Measurements from ENCODE around the gene SLC26A6.
A peak's percentile ranks its signal among the peaks of the same experiment; 100 is the strongest.

Gene SLC26A6, protein sequence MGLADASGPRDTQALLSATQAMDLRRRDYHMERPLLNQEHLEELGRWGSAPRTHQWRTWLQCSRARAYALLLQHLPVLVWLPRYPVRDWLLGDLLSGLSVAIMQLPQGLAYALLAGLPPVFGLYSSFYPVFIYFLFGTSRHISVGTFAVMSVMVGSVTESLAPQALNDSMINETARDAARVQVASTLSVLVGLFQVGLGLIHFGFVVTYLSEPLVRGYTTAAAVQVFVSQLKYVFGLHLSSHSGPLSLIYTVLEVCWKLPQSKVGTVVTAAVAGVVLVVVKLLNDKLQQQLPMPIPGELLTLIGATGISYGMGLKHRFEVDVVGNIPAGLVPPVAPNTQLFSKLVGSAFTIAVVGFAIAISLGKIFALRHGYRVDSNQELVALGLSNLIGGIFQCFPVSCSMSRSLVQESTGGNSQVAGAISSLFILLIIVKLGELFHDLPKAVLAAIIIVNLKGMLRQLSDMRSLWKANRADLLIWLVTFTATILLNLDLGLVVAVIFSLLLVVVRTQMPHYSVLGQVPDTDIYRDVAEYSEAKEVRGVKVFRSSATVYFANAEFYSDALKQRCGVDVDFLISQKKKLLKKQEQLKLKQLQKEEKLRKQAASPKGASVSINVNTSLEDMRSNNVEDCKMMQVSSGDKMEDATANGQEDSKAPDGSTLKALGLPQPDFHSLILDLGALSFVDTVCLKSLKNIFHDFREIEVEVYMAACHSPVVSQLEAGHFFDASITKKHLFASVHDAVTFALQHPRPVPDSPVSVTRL

DNA sequence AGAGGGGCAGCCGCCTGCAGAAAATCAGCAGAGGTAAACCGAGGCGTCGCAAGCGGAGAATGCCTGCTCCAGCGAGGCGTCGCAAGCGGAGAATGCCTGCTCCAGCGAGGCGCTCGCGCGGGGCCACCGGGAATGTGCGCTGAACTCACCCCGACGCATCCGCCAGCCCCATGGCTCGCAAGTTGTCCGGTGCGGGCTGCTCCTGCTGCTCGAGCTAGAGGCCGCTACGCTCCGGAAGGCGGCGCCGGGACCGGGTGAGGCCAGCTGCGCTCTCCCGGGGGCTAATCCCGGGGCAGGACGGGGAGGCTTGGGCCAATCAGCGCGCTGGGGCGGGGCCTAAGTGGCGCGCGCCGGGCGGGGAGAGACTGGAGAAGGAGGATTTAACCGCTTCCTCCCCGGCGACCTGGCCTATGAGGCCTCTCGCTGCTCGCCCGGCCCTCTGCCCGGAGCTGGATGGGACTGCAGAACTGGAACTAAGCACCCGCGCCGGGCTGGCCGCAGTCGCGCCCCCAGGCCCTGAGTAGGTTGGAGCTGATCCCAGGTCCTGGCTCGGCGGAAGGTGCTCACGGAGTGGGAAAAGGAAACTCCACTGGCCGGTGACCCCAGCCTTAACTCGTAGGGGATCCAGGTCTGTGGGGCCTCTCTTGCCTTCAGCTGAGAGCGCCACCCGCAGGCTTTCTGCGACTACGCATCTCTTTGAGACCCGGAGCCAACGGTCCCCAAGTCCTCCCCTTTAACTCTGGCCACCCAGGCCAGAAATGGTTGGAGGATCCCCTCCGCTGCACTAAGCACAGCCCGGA lies at the start of gene SLC26A6:
Gene SLC26A6 (minus strand): TSS at position 240 of the 800 bp plus-strand sequence. CDS start 68 bp downstream, at position 172.
- H3K27ac ChIP-seq, result peak within 1 kb of the TSS; percentile 37
- peak; percentile 70 for DNase-seq (ENCODE audit: low read depth, low spot score)

DNA sequence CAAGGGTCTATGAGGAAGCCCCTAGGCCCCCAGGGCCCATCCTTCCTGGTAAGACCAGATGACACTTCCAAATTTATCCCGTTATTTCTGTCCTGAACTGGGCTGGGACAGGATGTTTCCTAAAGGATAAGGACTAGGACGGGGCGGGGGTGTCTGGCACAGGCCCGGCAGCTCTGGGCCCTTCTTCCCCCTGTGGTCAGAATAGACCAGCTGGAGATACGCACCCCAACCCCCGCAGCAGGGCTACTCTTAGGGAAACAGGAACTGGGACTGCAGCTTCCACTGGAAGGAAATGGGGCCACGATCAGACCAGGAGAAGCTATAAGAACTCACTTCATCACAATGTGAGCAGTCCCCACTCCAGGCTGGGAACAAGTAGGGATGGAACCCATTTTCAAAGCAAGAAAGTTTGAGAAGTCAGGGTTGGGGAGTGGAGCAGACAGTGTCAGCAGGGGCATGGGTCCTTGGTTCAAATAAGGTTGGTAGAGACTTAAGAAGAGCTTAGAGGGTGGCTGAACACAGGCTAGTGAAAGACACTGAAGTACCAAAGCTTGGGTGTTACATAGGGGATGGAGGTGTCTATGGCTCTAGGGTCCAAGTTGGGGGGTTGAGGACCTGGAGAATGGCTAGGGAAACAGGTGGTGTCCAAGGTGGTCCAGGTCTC lies 49.4 kb upstream of the SLC26A6 start:
- no peak for DNase-seq (ENCODE audit: low read depth, low spot score)
- H3K27ac ChIP-seq, result no peak overlapping the region

DNA sequence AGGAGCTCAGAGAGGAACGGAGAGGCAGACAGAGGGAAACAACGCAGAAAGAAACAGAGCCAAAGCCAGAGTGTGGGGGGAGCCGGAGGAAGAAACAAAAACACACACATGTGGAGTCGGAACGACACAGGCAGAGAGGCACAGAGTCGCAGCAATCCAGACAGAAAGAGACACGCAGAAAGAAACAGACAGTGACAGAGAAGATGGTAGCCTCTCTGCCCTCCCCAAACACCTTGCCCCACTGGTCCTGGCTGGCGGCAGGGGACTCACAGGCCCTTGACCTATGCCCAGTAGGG lies 48.7 kb upstream of the SLC26A6 start:
- no peak overlapping the region for H3K27ac ChIP-seq
- no peak for DNase-seq (ENCODE audit: low read depth, low spot score)

DNA sequence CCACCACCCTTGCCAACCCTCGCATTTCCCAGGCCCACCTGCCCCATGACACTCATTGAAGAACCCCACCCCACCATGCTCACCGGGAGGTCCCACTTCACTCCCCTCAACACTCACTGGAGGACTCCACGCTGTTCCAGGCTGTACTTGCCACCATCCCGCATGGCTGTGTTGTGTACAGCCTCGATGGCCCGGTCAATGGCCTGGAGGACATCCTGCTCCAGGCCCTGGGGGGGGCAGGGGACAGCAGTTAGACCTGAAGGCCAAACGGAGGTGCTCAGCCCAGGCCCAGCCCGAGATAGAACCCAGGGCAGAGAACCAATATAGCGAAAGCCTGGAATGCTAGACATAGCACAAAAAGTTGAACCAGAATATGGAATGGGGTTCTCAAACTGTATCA lies 47.5 kb upstream of the SLC26A6 start:
- no peak for DNase-seq (ENCODE audit: low read depth, low spot score)
- no peak overlapping the region for H3K27ac ChIP-seq

DNA sequence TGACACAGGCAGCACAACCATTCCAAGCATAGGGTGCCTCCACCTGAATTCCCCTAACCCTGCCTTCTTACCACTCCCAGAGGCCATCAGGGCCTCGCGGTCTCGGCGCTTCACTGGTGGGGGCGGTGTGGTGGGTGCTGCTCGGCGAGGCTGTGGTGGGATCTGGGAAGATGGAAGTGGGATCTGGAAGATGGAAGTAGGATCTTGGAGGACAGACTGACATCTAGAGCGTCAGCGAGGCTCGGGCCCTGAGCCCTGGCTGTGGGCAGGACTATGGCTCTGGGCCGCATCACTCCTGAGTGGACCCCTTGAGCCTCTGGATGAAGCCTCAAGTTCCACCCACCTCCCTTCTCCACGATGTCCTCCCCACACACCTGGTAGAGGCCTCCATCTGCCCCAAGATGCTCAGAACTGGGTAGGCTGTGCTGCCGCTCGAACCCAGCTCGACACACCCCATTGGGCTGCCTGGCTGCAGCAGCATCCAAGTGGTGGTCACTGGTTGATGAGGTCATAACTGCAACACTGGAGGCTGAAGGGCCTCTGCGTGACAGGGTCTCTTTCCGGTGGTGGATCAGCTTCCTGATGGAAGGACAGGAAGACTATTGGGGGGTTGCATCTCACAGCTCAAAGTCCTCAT lies 46.8 kb upstream of the SLC26A6 start:
- DNase-seq (ENCODE audit: low read depth, low spot score), result no peak
- no peak overlapping the region for H3K27ac ChIP-seq

DNA sequence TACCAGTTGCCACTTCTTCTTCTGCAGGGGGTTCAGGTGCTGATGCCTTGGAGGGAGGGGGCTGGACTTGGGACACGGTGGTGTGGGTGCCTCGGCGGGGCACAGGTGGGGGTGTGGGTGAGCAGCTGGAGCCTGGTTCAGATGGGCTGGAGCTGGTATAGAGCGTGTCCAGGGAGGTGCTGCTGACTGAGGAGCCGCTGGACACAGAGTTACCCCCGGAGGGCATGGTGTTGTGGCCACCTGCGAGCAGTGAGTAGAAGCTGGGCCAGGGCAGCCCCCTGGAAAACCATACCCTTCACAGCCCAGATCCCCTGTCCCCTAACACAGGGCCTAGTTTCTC lies 46.2 kb upstream of the SLC26A6 start:
- DNase-seq (ENCODE audit: low read depth, low spot score), result no peak
- no peak overlapping the region for H3K27ac ChIP-seq

DNA sequence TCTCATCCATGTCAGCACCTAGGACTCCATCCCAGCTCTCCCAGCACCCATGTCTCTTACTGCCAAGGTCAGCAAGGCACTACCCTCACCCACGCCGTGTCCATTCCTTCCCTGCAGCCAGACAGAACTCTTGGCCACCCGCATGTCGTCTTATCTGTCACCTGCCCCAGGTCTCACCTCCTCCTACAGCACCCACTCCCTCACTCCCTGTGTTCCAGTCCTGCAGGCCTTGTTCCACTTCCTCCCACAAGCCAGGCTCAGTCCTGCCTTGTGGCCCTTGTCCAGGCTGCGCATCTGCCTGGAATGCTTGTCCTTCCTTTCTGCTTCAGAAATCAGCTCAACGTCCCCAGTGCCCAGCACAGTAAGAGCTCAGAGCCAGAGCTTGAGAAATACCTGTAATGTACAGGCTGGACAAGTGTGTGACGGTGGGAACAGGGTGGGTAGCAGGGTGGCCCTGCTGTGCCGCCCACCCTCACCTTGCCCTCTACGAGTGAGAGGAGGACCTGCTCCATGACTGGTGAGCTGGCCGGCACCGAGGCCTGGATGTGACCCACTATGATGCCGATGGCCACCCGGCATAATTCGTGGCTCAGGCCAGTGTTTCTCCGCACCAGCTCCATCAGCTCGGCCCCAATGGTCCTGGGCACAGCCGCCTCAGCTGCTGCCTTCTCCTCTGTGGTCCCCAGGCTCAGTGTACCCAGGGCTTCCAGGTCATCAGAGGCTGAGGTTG lies 45.7 kb upstream of the SLC26A6 start:
- no peak for DNase-seq (ENCODE audit: low read depth, low spot score)
- no peak overlapping the region for H3K27ac ChIP-seq

DNA sequence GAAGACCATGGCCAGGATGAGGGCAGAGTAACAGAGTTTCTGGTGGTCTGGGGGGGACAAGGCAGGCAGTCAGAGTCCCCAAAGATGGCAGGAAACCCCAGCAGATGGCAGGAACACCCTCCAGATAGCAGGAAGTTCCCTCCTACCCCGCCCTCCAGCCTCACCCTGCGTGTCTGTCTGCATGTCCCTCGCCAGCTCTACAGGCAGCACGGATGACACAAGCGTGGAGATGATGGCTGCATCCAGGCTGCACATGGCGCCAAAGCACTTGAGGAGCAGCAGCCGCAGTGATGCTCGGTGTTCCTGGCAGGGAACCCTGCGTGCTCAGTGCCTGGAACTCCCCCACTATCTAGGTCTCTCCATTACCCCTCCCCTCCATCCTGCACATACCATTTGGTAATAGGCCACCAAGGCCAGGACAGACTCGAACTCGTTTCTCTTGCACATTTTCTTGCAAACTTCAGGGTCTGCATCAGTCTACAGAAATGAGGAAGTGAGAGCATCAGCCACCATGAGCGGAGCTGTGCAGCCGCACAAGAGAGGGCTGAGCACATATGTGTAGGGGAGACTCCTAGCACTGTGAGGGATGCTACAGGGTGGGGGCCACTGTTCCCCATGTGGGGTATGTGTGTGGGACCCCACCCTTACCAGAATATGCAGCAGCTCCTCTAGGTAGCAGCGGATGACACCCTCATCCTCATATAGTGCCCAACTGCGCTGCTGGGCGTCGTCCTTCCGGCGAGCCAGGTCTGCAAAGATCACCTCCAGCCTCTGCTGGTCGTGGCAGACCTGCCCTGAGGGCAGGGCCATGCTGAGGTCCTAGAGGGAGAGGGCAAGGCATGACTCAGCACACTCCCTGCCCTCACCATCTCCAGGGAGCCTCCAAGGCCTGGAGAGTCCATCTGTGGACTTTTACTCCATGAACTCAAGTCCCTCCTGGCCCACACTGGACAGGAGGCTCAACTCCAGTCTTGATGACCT lies 44.4 kb upstream of the SLC26A6 start:
- no peak overlapping the region for H3K27ac ChIP-seq
- DNase-seq (ENCODE audit: low read depth, low spot score), result no peak

DNA sequence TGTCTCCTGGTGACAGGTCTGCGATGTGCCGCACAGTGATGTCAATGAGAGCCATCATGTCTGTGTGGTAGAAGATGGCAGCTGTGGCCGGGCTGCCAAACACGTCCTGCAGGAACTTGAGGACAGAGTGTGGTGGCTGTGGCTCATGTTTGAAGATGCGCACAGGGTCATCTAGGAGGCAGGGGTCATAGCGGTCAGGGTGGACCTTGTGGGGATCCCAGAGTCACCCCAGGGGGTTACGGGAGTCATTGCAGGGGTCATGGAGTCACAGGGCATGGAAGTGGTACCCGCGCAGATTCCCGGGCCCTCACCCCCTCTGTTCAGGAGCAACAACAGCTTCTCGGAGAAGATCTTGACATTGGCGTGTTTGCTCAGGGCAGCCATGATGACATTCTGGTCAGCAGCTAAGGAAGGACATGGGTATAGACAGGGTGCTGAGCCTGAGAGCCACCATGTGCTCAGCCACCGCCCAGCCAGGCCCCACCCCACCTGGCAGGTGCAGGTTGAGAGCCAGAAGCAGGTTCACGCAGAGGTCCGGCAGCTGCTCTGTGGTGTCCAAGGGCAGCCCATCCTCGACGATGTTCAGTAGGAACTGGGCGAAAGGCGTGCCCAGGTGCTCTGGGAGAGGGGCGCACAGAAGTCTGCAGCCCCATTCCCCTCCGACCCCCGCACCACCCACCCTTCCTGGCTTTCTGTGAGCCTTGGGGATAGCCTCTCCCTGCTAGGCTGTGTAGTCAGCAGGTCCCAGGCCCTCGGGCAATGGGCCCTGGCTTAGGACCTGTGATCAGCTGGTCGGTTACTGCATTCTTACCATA lies 43.5 kb upstream of the SLC26A6 start:
- DNase-seq (ENCODE audit: low read depth, low spot score), result no peak
- H3K27ac ChIP-seq, result no peak overlapping the region

DNA sequence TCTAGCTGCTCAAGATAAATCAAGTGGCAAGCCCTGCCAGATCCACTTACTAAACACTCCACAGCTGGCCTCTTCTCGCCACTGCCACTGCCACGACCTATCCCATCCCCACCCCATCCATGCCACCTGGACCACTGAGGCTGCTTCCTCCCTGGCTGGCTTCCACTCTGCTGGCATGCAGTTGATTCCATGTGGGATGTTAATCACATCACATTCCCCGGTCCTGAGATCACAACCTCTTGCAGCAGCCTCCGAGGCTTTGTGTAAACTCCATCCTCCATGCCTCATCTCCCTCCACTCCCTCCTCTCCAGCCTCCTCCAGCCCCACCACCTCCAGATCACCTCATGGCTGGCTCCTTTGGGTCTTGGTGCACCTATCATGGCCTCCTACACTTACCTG lies 42.8 kb upstream of the SLC26A6 start:
- no peak for DNase-seq (ENCODE audit: low read depth, low spot score)
- H3K27ac ChIP-seq, result no peak overlapping the region

DNA sequence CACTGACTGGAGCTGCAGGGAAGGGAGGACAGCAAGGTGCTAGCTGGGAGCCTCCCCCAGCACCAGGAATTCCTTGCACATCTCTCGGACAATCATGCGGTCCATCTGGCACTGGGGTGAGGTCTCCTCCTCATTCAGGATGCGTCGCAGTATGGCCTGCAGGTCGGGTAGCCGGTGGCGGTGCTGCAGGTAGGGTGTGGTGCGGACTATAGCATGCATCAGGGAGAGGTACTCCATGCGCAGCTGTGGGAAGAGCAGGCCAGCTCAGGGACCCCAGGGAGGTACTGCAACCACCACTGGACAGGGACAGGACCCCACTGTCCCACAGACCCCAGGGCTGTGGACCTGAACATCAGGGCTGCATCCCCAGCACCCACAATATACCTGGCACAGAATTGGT lies 39.2 kb upstream of the SLC26A6 start:
- no peak for DNase-seq (ENCODE audit: low read depth, low spot score)
- no peak overlapping the region for H3K27ac ChIP-seq

DNA sequence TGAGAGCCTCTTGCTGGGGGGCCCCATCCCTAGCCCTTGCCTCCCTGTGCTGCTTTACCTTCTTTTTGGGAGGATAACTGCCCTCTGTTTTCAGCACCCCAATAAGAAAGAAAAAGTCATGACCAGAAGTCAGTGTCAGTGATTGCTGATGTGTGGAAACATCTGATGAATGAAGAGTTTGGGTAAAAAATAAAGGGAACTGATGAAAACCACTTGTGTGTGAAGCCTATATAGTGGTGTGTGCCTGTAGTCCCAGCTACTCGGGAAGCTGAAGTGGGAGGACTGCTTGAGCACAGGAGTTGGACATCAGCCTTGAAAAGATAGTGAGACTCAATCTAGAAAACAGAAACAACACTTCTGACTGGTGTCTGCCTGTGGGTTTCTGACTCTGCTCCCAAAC lies 37.3 kb upstream of the SLC26A6 start:
- no peak for DNase-seq (ENCODE audit: low read depth, low spot score)

DNA sequence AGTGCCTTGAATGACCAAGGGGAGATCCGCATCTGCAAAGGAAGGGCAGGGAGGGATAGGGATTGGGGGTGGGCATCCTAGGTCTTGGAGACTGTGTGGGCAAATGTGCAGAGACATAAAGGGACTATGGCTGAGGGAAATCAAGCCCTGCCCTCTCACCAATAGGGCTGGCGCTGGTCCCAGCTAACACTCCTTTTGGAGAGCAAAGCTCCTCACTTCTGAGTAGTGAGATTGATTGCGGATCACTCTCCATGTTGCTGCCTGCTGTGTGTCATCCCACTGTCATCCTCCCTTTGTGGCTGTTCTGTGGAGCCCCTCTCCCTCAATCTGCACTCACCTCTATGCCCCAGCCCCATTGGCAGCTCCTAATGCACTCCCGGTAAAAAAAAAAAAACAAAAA lies 29.7 kb upstream of the SLC26A6 start:
- DNase-seq (ENCODE audit: low read depth, low spot score), result no peak
- no peak overlapping the region for H3K27ac ChIP-seq

More for the DNA sequence above, 37.3 kb upstream of the SLC26A6 start:
- H3K27ac ChIP-seq, result no peak overlapping the region

DNA sequence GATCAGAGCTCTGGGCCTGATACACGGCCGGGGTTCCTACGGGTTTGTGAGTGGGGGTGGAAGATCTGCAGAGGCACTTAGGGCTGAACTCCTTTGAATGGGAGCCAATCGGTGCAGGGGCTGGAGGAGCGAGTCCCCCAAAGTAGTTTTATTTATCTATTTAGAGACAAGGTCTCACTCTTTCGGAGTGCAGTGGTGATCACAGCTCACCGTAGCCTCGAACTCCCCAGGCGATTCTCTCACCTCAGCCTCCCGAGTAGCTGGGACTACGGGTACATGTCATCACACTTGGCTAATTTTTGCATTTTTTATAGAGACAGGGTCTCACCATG lies 29.0 kb upstream of the SLC26A6 start:
- no peak for DNase-seq (ENCODE audit: low read depth, low spot score)
- peak overlapping the region; percentile 94 for H3K27ac ChIP-seq

DNA sequence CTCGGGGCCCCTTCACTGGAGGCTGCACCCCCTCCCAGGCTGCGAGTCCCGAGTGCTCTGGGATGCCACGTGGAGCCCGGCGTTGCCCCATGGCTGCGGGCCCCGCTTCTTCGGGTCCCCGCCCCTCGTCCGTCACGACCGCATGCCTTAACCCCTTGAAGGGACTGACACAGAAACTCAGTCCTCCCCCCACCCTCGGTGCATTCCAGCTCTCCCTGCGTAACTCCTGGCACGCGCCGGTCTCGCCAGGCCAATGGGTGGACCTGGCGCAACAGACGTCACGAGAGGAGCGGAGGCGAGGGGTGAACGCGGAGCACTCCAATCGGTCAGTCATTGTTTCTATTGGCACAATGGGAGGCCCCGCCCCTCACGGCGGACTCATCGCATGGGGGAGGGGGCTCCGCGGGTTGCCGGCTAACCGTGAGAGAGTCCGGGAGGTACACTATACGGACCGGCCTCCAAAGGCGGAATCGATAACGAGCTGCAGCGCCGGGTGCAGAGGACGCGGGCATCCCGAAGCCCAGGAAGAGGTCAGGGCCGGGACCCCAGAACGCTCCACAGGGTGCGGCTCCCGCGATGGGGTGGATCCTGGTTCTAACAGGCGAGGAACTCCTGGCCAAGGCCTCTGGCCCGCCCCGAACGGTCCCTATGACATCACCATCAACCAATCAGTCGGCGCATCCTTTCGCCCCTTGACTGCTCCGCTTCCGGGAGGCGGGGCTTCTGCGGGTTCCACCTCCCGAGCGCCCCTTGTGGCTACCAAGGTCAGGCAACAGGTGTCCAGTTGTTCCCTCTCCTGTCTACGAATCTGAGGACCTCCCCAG lies 28.4 kb upstream of the SLC26A6 start:
- H3K27ac ChIP-seq, result peak overlapping the region; percentile 94

DNA sequence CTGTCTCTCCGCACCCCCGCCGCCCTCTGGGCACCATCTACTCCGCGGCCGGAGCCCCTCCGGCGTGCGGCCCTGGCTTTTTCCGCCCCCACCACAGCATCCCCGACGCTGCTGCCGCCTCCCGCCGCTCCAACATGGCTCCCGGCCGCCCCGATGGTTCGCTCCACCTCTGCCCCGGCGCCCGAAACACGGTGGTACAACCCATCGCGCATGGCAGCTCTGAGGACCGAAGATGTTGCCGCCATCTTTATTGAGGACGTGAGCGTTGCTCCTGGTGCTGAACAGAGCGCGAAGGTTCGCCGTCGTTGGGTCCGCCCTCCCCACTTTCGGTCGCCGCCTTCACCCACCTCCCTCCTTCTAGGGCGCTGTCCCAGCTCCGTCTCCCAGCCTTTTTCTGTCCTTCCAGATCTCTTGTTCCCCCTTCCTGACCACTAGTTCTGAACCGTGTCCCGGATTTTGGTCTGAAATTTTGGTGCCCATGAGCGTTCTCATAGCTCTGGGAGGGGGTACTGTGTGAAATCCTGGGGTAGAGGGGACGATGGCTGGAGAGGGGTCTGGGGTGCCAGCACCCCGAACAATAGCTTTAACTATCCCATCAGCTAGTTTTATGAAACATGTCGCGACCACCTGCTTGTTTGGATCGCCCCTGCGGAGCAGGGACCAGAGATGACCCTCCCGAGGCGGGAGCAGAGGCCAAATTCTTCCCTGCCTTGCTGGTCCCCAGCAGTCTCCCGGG lies 27.7 kb upstream of the SLC26A6 start, which contains the start of gene CELSR3:
Gene CELSR3 (minus strand): TSS at position 134 of the 736 bp plus-strand sequence. CDS start 252 bp downstream, outside the sequence.
- peak; percentile 68 for DNase-seq (ENCODE audit: low read depth, low spot score)
- peak within 1 kb of the TSS; percentile 94 for H3K27ac ChIP-seq

More for the DNA sequence above, 28.4 kb upstream of the SLC26A6 start:
- DNase-seq (ENCODE audit: low read depth, low spot score), result peak; percentile 96
